GM12872 (cell line): Measurements from ENCODE around the gene GARIN5A.

Experiments used
- TF ChIP-seq, protein P1 (sequence below): IDR thresholded peaks from 3 replicates; pipeline ENCODE4 v1.5.1; 2011; ENCODE audit warnings: low read depth, mild to moderate bottlenecking, low read length, moderate library complexity; ENCODE audit not compliant: insufficient read depth

Gene GARIN5A

DNA sequence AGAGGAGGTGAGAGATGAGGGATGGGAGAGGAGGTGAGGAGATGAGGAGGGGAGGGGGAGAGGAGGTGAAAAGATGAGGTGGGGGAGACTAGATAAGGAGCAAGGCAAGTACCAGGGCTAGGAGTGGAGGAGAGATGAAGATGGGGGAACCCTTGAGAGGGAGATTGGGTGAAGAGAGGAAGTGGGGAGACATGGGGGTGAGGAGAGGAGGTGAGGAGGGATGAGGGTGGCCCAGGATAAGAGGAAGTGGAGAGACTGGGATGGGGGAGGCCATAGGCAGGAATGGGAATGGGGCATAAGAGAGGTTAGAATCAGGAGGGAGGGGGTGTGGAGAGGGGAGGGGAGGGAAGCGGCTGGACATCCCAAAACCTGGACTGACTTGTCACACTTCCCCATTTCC lies 17.0 kb downstream of the GARIN5A start:
- TF ChIP-seq, protein P1, sequence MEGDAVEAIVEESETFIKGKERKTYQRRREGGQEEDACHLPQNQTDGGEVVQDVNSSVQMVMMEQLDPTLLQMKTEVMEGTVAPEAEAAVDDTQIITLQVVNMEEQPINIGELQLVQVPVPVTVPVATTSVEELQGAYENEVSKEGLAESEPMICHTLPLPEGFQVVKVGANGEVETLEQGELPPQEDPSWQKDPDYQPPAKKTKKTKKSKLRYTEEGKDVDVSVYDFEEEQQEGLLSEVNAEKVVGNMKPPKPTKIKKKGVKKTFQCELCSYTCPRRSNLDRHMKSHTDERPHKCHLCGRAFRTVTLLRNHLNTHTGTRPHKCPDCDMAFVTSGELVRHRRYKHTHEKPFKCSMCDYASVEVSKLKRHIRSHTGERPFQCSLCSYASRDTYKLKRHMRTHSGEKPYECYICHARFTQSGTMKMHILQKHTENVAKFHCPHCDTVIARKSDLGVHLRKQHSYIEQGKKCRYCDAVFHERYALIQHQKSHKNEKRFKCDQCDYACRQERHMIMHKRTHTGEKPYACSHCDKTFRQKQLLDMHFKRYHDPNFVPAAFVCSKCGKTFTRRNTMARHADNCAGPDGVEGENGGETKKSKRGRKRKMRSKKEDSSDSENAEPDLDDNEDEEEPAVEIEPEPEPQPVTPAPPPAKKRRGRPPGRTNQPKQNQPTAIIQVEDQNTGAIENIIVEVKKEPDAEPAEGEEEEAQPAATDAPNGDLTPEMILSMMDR = no peak

DNA sequence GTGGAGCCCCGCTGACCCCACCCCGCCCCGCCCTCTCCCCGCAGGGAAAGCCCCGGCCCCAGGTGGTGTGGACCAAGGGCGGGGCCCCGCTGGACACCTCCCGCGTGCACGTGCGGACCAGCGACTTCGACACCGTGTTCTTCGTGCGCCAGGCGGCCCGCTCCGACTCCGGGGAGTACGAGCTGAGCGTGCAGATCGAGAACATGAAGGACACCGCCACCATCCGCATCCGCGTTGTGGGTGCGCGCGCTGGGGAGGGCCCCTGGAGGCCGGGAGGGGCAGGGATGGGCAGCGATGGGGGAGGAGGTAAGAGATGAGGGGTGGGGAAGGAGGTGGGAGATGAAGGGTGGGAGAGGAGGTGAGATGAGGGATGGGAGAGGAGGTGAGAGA lies 17.6 kb downstream of the GARIN5A start:
- TF ChIP-seq, protein P1 = no peak

DNA sequence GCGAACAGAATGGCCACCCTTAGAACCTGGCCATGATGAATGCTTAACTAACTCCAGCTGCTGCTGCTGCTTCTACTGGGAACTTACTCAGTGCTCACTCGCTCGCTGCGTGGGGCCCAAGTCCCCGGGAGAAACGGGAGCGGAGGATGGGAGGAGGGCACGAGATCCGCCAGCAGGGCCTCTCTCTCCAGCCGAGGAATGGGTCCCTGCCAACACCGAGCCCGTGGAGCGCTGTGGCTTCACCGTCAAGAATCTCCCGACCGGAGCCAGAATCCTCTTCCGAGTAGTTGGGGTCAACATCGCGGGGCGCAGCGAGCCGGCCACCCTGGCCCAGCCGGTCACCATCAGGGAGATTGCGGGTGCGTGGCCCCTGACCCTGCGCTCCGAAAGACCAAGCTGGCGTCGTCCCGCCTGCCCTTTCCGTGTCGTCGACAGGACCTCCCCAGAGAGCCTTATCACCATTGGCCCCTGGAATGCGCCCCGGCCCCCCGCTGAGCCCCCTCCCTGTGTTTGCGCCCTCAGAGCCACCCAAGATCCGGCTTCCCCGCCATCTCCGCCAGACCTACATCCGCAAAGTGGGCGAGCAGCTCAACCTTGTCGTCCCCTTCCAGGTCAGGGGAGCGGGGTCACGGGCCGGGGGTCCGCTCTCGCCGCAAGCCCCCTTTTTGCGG lies 18.1 kb downstream of the GARIN5A start:
- TF ChIP-seq, protein P1 = no peak

DNA sequence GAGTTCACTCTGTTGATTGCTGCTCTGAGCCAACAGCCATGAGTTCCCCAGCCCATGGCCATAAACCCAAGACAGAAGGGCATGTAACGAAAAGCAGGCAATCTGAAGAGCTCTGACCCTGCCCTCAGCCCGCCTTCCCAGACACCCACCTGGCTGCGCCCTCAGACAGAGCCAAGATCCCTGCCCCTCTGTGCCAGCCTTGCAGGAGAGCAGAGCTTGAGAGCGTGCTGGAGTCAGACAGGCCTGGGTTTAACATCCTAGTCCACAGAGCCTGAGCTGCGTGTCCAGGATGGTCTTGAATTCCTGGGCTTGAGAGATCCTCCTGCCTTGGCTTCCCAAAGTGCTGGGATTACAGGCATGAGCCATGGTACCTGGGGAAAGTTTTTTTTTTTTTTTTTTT lies 19.3 kb downstream of the GARIN5A start:
- TF ChIP-seq, protein P1 = no peak

DNA sequence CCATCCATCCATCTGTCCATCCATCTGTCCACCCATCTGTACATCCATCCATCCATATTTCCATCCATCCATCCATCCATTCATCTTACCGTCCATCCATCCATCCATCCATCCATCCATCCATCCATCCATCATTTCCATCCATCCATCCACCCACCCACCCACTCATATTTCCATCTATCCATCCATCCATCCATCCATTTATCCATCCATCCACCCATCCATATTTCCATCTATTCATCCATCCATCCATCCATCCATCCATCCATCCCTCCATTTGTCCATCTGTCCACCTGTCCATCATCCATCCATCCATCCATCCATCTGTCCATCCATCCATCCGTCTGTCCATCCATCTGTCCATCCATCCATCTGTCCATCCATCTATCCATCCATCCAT lies 20.7 kb downstream of the GARIN5A start:
- TF ChIP-seq, protein P1 = no peak

DNA sequence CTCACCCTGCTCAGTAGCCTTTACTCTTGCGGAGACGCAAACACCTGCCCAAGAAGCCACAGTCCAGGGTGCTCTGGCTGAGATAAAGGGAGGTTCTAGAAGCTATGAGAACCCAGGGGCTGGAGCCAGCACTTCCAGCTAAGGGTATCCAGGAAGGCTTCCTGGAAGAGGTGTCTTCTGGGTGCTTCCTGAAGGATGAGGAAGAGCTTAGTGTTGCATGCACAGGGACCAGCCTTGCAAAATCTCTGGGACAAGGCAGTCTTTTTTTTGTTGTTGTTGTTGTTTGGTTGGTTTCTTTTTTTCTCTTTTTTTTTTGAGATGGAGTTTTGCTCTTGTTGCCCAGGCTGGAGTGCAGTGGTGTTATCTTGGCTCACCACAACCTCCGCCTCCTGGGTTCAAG lies 23.4 kb downstream of the GARIN5A start:
- TF ChIP-seq, protein P1 = no peak

DNA sequence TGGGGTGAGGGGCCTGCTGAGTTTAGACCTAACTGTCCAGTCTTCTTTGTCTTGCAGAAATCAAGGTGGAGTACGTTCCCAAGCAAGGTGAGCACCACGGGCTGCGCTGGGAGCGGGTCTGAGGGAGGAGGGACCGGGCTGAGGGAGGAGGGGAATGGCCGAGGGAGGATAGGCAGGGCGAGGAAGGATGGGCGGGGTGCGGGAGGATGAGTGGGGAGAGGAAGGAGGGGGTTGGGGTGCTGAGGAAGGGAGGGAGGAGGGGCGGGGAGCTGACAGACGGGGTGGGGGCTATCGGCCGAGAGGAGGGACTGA lies 25.5 kb downstream of the GARIN5A start:
- TF ChIP-seq, protein P1 = no peak
